A673 (cell line): ENCODE data around the gene TMEM132C. TPM values are rescaled to one million over a fixed set of nuclear protein-coding genes. Genes with fewer than 3 reads are reported as not detected.
"Not testable (repeated sequence)": the region's sequence is repeated elsewhere in the genome, so short reads cannot be mapped to it uniquely, and the experiment has no call there.

Source experiments
- BruUV-seq: library from RNA; stranded (reverse); fragments of 400-500 nt; replicated peaks from 2 replicates; lab custom pipeline; 2021; lab: Mats Ljungman, UMichigan
- CTCF ChIA-PET: fragments of 300-600 bp; sonication (Branson Sonifier 250); formaldehyde crosslinking; loops from one replicate; lab custom pipeline; 2022; ENCODE audit warnings: antibody characterized with exemption; lab: Charles Lee
- POLR2A ChIA-PET: fragments of 300-600 bp; sonication (Branson Sonifier 250); formaldehyde crosslinking; loops from one replicate; lab custom pipeline; 2022; ENCODE audit warnings: antibody characterized with exemption; ENCODE audit not compliant: low non-redundant PET; lab: Charles Lee
- DNase-seq: peaks from one replicate; pipeline ENCODE4 v3.0.0-alpha.2; 2015; ENCODE audit warnings: low spot score
- H3K27ac ChIP-seq: fragments of 200-600 bp; sonication (generic); 2 replicates; pipeline ENCODE4 v1.5.1; 2016; ENCODE audit warnings: mixed run types, low read depth, mild to moderate bottlenecking, mixed read lengths, antibody characterized with exemption, low read length; ENCODE audit not compliant: poor library complexity, severe bottlenecking
- H3K27me3 ChIP-seq: fragments of 200-600 bp; sonication (generic); replicated peaks from 2 replicates; pipeline ENCODE4 v1.6.1; 2017; ENCODE audit warnings: mixed run types, low read depth, mild to moderate bottlenecking, mixed read lengths, antibody characterized with exemption, low read length; ENCODE audit not compliant: insufficient read depth, poor library complexity
- H3K36me3 ChIP-seq: fragments of 200-600 bp; sonication (generic); 2 replicates; pipeline ENCODE4 v1.6.1; 2016; ENCODE audit warnings: mixed run types, mild to moderate bottlenecking, mixed read lengths, antibody characterized with exemption, low read length; ENCODE audit not compliant: insufficient read depth, poor library complexity, severe bottlenecking
- H3K4me1 ChIP-seq: fragments of 200-600 bp; sonication (generic); 2 replicates; pipeline ENCODE4 v1.6.1; 2017; ENCODE audit warnings: mixed run types, mild to moderate bottlenecking, mixed read lengths, antibody characterized with exemption, low read length; ENCODE audit not compliant: insufficient read depth, poor library complexity, severe bottlenecking
- H3K4me3 ChIP-seq: fragments of 200-600 bp; sonication (generic); 2 replicates; pipeline ENCODE4 v1.5.1; 2016; ENCODE audit warnings: low read depth, mixed run types, mild to moderate bottlenecking, mixed read lengths, low read length; ENCODE audit not compliant: poor library complexity, severe bottlenecking
- H3K9me3 ChIP-seq: fragments of 200-600 bp; sonication (generic); 2 replicates; pipeline ENCODE4 v1.6.1; 2016; ENCODE audit warnings: mixed run types, low read depth, mild to moderate bottlenecking, mixed read lengths, antibody characterized with exemption, low read length; ENCODE audit not compliant: poor library complexity, severe bottlenecking
- CTCF ChIP-seq: fragments of 300-800, 200-600 bp; sonication (generic); conservative IDR thresholded peaks from 2 replicates; pipeline ENCODE4 v1.5.1; 2017; ENCODE audit warnings: low read depth, mild to moderate bottlenecking, antibody characterized with exemption, low read length, moderate library complexity, mixed read lengths
- EZH2 ChIP-seq: fragments of 200-600 bp; sonication (generic); IDR thresholded peaks from 2 replicates; pipeline ENCODE4 v1.6.1; 2017; ENCODE audit warnings: borderline replicate concordance, low read depth, mild to moderate bottlenecking, mixed read lengths, antibody characterized with exemption, low read length; ENCODE audit not compliant: poor library complexity, severe bottlenecking
- intact Hi-C: fragments of 100-400 bp; cut with micrococcal nuclease; formaldehyde crosslinking; loops from one replicate; pipeline ENCODE4 v1.10.0; 2022; ENCODE audit not compliant: unreplicated experiment
- total RNA-seq: library from RNA; stranded (reverse); gene quantifications from 2 replicates; pipeline ENCODE4 v1.2.3, GENCODE V29; 2021

TMEM132C gene
- total RNA-seq, 1 experiment from 2014 or later, result not detected

GRCh38 chr12:128600886-128601285 lies 333.9 kb downstream of the TMEM132C start:
- H3K36me3 ChIP-seq, result no peaks in the 10 kb centered on the region
- H3K27me3 ChIP-seq, result no peaks in the 10 kb centered on the region
- POLR2A ChIA-PET, result no interaction called here
- H3K27ac ChIP-seq, result no peak overlapping the region
- no peak for DNase-seq
- CTCF ChIA-PET, result no interaction called here
- intact Hi-C loops, result no loop called here
- TF ChIP-seq EZH2 (no peak), CTCF (no peak)
- no peak overlapping the region for H3K4me3 ChIP-seq
- no TSS peak for BruUV-seq
- H3K4me1 ChIP-seq, result peaks cover 9% of the 10 kb centered on the region
- H3K9me3 ChIP-seq, result no peaks in the 10 kb centered on the region

GRCh38 chr12:128603573-128604115 lies 336.7 kb downstream of the TMEM132C start:
- no peaks in the 10 kb centered on the region for H3K36me3 ChIP-seq
- POLR2A ChIA-PET, result no interaction called here
- no peaks in the 10 kb centered on the region for H3K27me3 ChIP-seq
- TF ChIP-seq EZH2 (no peak), CTCF (no peak)
- no peak for DNase-seq
- no peak overlapping the region for H3K27ac ChIP-seq
- intact Hi-C loops, result no loop called here
- BruUV-seq, result no TSS peak
- CTCF ChIA-PET, result no interaction called here
- no peak overlapping the region for H3K4me3 ChIP-seq
- H3K4me1 ChIP-seq, result peaks cover 21% of the 10 kb centered on the region
- no peaks in the 10 kb centered on the region for H3K9me3 ChIP-seq

- BruUV-seq, H3K27me3 ChIP-seq, DNase-seq, H3K9me3 ChIP-seq, H3K27ac ChIP-seq, POLR2A ChIA-PET, H3K36me3 ChIP-seq, intact Hi-C loops, CTCF ChIA-PET, H3K4me3 ChIP-seq: not testable (repeated sequence)
- H3K4me1 ChIP-seq, result peaks cover 21% of the 10 kb centered on the region
Measured at GRCh38 chr12:128604219-128604618, 337.2 kb downstream of the TMEM132C start.

- intact Hi-C loops, result no loop called here
- peak; percentile 98 for DNase-seq
Measured at GRCh38 chr12:128606051-128606450, 339.1 kb downstream of the TMEM132C start.

More at GRCh38 chr12:128606051-128606450, 339.1 kb downstream of the TMEM132C start:
- BruUV-seq, result no TSS peak
- CTCF ChIA-PET, result no interaction called here
- no peaks in the 10 kb centered on the region for H3K36me3 ChIP-seq
- POLR2A ChIA-PET, result no interaction called here
- no peaks in the 10 kb centered on the region for H3K9me3 ChIP-seq
- H3K27me3 ChIP-seq, result no peaks in the 10 kb centered on the region
- peak overlapping the region; percentile 83 for H3K27ac ChIP-seq
- peaks cover 21% of the 10 kb centered on the region for H3K4me1 ChIP-seq
- H3K4me3 ChIP-seq, result no peak overlapping the region
- TF ChIP-seq EZH2 (no peak), CTCF (no peak)
